ENCODE measurements around the gene VGF.

The VGF gene

DNA sequence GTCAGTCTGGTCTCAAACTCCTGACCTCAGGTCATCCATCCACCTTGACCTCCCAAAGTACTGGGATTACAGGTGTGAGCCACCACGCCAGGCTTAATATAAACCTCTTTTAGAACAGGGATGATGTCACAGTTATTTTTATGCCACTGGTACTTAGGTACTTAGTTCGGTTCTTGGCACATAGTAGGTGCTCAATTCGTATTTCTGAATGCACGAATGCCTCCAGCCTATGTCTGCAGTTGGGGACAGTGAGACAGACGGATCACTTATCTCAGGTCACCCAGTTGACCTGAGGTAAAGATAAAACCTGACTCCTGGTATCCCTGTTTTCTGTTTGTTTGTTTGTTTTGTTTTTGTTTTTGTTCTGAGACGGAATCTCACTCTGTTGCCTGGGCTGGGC lies 20.8 kb upstream of the VGF start:
- no peak for DNase-seq (ENCODE audit: extremely low read depth in 1 of 2, low read depth in 1 of 2)

- no peak for DNase-seq (ENCODE audit: extremely low read depth in 1 of 2, low read depth in 1 of 2)
These were observed 20.0 kb upstream of the VGF start for GRCh38 chr7:101185258-101185839.

DNA sequence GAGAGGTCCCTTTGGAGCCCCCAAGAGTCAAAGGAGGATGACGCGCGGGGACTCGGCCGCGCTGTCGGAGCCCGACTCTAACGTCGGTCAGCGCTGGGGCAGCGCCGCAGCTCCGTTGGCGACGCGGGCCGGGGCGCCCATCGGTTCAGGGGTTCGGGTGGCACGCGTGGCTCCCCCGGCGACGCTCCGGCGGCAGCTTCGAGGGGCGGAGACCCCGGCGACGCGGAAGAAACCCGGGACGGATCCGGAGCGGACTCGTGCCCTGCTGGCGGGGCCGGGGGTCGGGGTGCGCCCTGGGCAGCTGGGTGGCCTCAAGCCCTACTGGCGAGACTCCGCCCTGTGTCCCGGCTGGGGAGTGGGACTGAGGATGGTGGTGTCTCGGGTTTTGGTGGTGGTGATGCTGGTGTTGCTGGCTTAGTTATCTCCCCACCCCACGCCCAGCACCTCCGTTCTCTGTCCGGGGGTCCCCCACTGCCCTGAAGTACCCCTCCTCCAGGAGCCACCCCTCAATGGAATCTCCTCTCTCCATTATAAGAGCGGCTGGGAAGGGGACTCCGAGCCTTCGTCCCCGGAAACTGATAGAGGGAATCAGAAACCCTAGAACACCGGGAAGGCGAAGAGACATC lies 14.9 kb upstream of the VGF start, which contains the start of gene NAT16:
TSS of gene NAT16 (minus strand) at position 164 of the 626 bp plus-strand sequence. CDS start 5,486 bp downstream, outside the sequence.
- DNase-seq (ENCODE audit: extremely low read depth in 1 of 2, low read depth in 1 of 2) = no peak

GRCh38 chr7:101179713-101180112 lies 14.3 kb upstream of the VGF start:
- no peak for DNase-seq (ENCODE audit: extremely low read depth in 1 of 2, low read depth in 1 of 2)

DNA sequence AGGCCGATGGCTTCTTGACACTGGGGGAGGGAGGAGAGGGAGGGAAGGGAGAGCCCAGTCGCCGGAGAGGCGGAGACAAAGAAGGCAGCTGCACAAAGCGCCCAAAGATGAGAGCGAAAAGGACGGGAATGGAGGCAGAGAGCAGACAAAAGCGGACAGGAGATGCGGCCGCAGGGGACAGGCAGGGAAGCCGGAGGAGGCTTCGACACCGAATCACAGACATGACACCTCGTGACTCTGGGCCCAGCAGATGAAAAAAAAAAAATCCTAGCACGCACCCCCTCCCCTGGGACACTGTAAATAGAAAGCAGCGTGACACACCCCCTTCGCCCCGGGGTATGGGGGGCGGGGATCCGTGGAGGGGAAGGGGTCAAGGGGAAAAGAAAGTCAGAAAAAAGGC lies 13.7 kb upstream of the VGF start:
- no peak for DNase-seq (ENCODE audit: extremely low read depth in 1 of 2, low read depth in 1 of 2)

DNA sequence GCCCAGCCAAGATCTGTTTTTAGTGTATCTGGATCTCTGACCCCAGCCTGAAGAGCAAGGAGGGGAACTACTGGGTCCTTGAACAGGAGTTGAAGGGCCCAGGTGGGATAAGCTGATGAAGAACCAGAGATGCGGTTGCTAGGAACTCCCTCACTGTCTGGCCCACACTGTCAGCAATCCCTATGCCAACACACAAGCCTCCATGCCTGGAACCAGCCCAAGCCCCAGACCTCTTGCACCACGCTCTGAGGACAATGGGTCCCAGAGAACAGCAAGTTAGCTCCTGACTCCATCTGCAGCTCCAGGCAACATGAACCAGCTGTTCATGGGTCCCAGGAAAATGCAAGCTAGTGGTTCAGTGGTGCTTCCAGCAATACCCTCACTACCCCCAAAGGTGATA lies 12.3 kb upstream of the VGF start:
- no peak for DNase-seq (ENCODE audit: extremely low read depth in 1 of 2, low read depth in 1 of 2)

- no peak for DNase-seq (ENCODE audit: extremely low read depth in 1 of 2, low read depth in 1 of 2)
These were observed 10.3 kb upstream of the VGF start for GRCh38 chr7:101175664-101176063.

- DNase-seq (ENCODE audit: extremely low read depth in 1 of 2, low read depth in 1 of 2) = no peak
These were observed 9.0 kb upstream of the VGF start for GRCh38 chr7:101174322-101174854.

DNA sequence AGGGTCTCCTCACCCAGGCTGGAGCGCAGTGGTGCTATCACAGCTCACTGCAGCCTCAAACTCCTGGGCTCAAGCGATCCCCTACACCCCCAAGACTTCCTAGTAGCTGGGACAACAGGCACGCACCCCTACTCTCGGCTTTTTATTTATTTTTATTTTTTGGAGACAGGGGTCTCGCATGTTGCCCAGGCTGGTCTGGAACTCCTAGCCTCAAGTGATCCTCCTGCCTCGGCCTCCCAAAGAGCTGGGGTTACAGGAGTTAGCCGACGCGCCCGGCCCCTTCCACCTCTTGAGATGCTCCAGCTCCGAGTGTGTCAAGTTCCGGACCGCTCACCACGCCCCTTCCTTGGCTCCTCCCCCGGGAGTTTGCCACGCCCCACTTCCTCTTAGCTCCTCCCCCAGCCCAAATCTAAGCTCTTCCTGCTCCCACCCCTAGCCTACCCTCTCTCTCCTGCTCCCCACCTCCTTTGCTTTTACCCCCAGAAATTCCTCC lies 8.4 kb upstream of the VGF start:
- peak in 1 of 2 donors; percentile 32 for DNase-seq (ENCODE audit: extremely low read depth in 1 of 2, low read depth in 1 of 2)

- no peak for DNase-seq (ENCODE audit: extremely low read depth in 1 of 2, low read depth in 1 of 2)
These were observed 7.7 kb upstream of the VGF start for GRCh38 chr7:101172854-101173751.

DNA sequence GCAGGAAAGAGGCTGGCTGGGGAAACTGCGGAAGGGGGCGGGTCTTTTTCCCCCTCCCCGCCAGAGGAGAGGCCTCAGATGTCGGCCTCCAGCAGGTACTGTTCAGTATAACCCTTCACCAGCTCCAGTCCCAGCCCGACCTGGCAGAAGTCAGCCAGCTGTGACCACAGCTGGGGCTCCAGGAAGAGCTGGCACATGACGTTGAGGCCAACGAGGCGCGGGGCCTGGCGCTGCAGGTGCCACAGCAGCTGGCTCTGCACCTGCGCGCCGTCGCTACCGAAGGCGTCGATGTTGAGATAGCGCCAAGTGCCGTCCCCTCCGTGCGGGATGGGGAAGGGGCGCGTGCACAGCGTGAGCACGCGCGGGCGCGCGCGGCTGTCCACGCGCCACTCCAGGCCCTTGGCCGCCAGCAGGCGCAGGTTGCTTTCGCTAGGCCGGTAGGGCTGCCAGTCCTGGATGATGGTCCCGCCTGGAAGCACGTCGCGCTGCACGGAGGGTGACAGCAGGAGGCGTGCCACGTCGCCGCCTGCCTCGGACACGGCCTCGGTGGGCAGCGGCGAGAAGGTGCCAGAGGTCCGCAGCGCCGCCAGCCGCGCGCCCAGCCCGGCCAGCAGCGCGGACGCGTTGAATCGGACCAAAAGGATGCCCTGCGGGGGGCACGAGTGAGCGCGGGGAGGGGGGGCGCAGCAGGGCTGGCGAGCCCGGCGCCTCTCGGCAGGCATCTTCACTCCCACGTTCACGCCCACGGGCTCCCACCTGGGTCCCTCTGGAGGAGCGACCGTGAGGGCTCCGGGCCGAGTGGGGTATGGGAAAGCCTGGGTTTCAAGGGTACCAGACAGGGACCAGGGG lies 6.9 kb upstream of the VGF start:
- DNase-seq (ENCODE audit: extremely low read depth in 1 of 2, low read depth in 1 of 2) = no peak

GRCh38 chr7:101171442-101171837 lies 6.1 kb upstream of the VGF start:
- DNase-seq (ENCODE audit: extremely low read depth in 1 of 2, low read depth in 1 of 2) = no peak

DNA sequence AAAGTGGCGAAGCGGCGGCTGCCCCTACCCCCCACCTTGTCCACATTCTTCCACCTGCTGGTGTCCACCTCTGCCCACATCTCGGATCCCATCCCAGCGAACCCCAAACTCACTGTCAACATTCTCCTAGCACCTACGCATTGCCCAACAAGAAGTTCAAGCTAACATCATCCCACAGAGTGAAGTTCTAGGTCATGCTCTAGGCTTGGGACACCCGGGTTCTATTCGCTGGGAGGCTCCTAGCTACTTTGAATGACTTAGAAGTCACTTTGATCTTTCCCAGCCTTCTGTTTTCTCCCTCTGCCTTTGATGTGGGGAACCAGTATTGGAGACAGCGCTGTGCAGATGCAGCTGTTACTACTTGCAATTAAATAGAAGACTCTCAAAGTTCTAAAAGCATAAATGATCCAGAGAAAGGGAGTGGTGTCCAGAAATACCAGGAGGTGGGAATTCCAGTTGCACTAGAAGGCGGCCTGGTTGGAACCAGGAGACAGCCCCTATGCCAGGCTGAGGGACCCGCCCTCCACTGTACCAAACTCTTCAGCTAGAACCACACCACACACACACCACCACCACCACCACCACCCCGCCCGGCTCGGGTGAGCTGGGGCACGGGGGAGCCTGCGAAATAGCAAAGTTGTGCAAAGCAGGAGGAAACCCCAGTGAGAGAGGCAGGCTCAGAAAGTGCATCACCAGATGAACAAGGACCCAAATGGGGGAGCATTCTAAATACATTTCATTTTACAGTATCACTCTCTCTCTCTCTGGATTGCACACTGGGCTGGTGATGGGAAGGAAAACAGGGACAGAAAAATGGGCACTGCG lies 5.5 kb upstream of the VGF start:
- DNase-seq (ENCODE audit: extremely low read depth in 1 of 2, low read depth in 1 of 2) = no peak

GRCh38 chr7:101169838-101170551 lies 4.6 kb upstream of the VGF start:
- DNase-seq (ENCODE audit: extremely low read depth in 1 of 2, low read depth in 1 of 2) = peak; percentile 53 to 68

- DNase-seq (ENCODE audit: extremely low read depth in 1 of 2, low read depth in 1 of 2) = no peak
These were observed 3.9 kb upstream of the VGF start for GRCh38 chr7:101169110-101169837.

DNA sequence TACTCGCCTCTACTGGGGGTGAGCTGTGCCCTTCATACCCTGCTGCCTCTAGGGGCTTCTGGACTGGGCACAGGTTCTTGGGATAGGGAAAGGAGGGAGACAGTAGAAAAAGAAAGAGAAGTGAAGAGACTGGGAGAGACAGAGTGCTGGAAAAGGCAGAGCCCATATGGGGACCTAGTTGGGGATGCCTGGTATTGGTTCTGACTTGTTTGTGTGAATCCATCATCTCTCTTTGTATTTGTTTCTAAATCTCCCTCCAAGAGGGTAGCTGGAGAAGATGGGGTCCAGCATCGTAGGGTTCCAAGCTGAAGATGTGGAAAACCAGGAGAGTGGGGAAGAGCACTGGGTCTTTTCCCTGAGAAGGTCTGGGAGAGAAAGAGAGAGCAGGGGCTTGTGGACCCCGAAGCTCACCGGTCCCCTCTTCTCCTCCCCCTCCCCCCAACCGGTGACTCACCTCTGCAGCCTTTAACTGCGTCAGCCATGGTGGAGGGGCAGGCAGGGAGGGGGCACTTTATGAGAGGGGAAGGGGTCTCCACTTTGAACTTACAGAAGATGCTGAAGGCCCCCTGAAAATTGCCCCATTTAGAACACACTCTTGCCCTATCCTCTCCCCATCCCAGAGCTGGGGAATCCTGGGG lies 3.2 kb upstream of the VGF start:
- DNase-seq (ENCODE audit: extremely low read depth in 1 of 2, low read depth in 1 of 2) = no peak

GRCh38 chr7:101167645-101168411 lies 2.5 kb upstream of the VGF start:
- DNase-seq (ENCODE audit: extremely low read depth in 1 of 2, low read depth in 1 of 2) = no peak
